Measurements from ENCODE around the gene ZNF341.

DNA sequence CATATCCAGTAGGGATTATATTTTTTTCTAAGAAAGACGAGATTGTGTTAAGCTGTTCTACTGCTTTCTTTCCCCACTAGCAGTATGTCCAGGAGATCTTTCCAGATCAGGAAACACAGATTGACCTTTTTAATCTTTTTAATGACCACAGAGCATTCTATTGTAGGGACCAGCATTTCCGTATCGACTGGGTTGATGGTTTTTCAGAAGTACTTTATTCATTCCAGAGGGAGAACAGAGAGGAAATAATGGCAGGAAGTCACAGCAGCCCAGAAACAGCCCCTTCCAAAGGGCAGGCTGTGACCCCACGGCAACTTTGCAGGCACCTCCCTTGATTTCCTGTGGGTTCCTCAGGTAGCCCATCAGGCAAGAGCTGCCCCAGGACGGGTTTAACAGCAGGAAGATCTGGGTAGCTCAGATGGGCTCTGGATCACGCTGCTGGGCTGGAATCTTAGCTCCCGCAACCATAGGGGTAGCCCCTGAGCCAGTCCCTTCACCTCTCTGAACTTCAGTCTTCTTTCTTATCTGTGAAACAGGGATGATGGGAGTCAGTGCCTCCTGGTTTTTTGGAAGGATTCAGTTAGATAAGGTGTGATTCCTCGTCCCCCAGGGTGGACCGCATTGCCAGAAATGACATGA is 55.6 kb downstream of the ZNF341 start:
- TF ChIP-seq ZNF175 (tag by site-specific recombination; IDR thresholded peaks at IDR 0.05) (no peak), TCF7L2 (IDR thresholded peaks at IDR 0.05; ENCODE audit: borderline replicate concordance, low read depth, low read length) (no peak), ZNF138 (tag by site-specific recombination; IDR thresholded peaks at IDR 0.05; ENCODE audit: borderline replicate concordance) (no peak), CTCF (tag by site-specific recombination; IDR thresholded peaks at IDR 0.05) (no peak), YY1 (tag by site-specific recombination; IDR thresholded peaks at IDR 0.05) (no peak), ZFP41 (tag by site-specific recombination; IDR thresholded peaks at IDR 0.05; ENCODE audit: borderline replicate concordance) (no peak), ZNF114 (tag by site-specific recombination; IDR thresholded peaks at IDR 0.05) (no peak), ZNF544 (tag by site-specific recombination; IDR thresholded peaks at IDR 0.05) (no peak), ZNF521 (tag by site-specific recombination; IDR thresholded peaks at IDR 0.05) (no peak)
- TF ChIP-seq, protein P1, sequence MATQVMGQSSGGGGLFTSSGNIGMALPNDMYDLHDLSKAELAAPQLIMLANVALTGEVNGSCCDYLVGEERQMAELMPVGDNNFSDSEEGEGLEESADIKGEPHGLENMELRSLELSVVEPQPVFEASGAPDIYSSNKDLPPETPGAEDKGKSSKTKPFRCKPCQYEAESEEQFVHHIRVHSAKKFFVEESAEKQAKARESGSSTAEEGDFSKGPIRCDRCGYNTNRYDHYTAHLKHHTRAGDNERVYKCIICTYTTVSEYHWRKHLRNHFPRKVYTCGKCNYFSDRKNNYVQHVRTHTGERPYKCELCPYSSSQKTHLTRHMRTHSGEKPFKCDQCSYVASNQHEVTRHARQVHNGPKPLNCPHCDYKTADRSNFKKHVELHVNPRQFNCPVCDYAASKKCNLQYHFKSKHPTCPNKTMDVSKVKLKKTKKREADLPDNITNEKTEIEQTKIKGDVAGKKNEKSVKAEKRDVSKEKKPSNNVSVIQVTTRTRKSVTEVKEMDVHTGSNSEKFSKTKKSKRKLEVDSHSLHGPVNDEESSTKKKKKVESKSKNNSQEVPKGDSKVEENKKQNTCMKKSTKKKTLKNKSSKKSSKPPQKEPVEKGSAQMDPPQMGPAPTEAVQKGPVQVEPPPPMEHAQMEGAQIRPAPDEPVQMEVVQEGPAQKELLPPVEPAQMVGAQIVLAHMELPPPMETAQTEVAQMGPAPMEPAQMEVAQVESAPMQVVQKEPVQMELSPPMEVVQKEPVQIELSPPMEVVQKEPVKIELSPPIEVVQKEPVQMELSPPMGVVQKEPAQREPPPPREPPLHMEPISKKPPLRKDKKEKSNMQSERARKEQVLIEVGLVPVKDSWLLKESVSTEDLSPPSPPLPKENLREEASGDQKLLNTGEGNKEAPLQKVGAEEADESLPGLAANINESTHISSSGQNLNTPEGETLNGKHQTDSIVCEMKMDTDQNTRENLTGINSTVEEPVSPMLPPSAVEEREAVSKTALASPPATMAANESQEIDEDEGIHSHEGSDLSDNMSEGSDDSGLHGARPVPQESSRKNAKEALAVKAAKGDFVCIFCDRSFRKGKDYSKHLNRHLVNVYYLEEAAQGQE (tag by site-specific recombination; IDR thresholded peaks at IDR 0.05) = no peak
- TF ChIP-seq, protein P2, sequence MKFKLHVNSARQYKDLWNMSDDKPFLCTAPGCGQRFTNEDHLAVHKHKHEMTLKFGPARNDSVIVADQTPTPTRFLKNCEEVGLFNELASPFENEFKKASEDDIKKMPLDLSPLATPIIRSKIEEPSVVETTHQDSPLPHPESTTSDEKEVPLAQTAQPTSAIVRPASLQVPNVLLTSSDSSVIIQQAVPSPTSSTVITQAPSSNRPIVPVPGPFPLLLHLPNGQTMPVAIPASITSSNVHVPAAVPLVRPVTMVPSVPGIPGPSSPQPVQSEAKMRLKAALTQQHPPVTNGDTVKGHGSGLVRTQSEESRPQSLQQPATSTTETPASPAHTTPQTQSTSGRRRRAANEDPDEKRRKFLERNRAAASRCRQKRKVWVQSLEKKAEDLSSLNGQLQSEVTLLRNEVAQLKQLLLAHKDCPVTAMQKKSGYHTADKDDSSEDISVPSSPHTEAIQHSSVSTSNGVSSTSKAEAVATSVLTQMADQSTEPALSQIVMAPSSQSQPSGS (tag by site-specific recombination; IDR thresholded peaks at IDR 0.05; ENCODE audit: low read depth) = no peak
- TF ChIP-seq, protein P3, sequence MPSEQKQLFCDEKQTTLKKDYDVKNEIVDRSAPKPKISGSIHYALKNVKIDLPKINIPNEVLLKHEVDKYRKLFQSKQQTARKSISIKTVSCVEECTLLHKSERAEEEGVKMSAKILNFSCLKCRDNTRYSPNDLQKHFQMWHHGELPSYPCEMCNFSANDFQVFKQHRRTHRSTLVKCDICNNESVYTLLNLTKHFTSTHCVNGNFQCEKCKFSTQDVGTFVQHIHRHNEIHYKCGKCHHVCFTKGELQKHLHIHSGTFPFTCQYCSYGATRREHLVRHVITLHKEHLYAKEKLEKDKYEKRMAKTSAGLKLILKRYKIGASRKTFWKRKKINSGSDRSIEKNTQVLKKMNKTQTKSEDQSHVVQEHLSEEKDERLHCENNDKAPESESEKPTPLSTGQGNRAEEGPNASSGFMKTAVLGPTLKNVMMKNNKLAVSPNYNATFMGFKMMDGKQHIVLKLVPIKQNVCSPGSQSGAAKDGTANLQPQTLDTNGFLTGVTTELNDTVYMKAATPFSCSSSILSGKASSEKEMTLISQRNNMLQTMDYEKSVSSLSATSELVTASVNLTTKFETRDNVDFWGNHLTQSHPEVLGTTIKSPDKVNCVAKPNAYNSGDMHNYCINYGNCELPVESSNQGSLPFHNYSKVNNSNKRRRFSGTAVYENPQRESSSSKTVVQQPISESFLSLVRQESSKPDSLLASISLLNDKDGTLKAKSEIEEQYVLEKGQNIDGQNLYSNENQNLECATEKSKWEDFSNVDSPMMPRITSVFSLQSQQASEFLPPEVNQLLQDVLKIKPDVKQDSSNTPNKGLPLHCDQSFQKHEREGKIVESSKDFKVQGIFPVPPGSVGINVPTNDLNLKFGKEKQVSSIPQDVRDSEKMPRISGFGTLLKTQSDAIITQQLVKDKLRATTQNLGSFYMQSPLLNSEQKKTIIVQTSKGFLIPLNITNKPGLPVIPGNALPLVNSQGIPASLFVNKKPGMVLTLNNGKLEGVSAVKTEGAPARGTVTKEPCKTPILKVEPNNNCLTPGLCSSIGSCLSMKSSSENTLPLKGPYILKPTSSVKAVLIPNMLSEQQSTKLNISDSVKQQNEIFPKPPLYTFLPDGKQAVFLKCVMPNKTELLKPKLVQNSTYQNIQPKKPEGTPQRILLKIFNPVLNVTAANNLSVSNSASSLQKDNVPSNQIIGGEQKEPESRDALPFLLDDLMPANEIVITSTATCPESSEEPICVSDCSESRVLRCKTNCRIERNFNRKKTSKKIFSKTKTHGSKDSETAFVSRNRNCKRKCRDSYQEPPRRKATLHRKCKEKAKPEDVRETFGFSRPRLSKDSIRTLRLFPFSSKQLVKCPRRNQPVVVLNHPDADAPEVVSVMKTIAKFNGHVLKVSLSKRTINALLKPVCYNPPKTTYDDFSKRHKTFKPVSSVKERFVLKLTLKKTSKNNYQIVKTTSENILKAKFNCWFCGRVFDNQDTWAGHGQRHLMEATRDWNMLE (tag by site-specific recombination; conservative IDR thresholded peaks at IDR 0.05; ENCODE audit: low read depth) = no peak

Measured in HEK293 (cell line).